Measurements from ENCODE around the gene RCBTB1. TPM values are rescaled to one million over a fixed set of nuclear protein-coding genes. Genes with fewer than 3 reads are reported as not detected.
"Not testable (repeated sequence)": the region's sequence is repeated elsewhere in the genome, so short reads cannot be mapped to it uniquely, and the experiment has no call there.

RCBTB1 gene
- total RNA-seq, 1 experiment from 2014 or later = 17.6 TPM

GRCh38 chr13:49608651-49609331 lies 23.4 kb upstream of the RCBTB1 start:
- in situ Hi-C loops (cut with HindIII; ENCODE audit: low pct_unique_long_range_greater_than_20kb, low sequenced_read_pairs) = no loop called here
- DNase-seq (ENCODE audit: low read depth, low spot score) = no peak

DNA sequence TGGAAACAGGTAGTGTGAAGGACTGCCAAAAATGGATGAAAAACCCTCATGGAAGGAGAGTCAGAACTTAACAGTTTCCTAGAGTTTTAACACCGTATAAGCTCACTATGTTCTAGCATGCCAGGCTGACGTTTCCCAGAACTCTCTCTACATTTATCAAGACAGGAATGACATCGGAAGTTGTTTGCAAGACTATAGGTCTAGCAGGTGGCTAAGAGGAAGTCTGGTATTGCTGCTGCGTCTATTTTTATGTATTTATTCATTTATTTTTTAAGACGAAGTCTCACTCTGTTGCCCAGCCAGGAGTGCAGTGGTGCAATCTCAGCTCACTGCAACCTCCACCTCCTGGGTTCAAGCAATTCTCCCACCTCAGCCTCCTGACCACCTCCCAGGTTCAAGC lies 22.4 kb upstream of the RCBTB1 start:
- DNase-seq (ENCODE audit: low read depth, low spot score) = no peak
- in situ Hi-C loops (cut with HindIII; ENCODE audit: low pct_unique_long_range_greater_than_20kb, low sequenced_read_pairs) = no loop called here

- in situ Hi-C loops (cut with HindIII; ENCODE audit: low pct_unique_long_range_greater_than_20kb, low sequenced_read_pairs) = no loop called here
- DNase-seq (ENCODE audit: low read depth, low spot score) = peak; percentile 93
Measured at GRCh38 chr13:49606747-49607648, 21.6 kb upstream of the RCBTB1 start.

DNA sequence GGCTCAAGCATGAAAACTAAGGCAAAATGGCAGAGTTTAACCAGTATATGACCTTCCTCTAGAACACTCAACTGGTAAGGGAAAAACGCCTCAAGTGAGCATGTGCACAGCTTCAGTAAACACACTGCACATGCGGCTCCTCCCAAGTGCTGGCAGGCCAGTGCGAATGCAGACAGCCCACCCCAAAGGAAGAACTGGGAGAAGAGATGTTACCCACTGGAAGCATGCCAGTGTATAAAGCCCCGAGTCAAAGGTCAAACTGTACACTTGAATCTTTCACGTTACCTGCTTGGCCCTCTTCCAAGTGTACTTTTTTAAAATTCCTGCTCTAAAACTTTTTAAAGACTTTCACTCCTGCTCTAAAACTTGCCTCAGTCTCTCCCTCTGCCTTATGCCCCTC lies 19.2 kb upstream of the RCBTB1 start:
- in situ Hi-C loops (cut with HindIII; ENCODE audit: low pct_unique_long_range_greater_than_20kb, low sequenced_read_pairs) = no loop called here
- DNase-seq (ENCODE audit: low read depth, low spot score) = peak; percentile 54

GRCh38 chr13:49602615-49603014 lies 17.3 kb upstream of the RCBTB1 start:
- in situ Hi-C loops (cut with HindIII; ENCODE audit: low pct_unique_long_range_greater_than_20kb, low sequenced_read_pairs) = not testable (repeated sequence)

GRCh38 chr13:49602005-49602404 lies 16.6 kb upstream of the RCBTB1 start:
- no peak for DNase-seq (ENCODE audit: low read depth, low spot score)
- in situ Hi-C loops (cut with HindIII; ENCODE audit: low pct_unique_long_range_greater_than_20kb, low sequenced_read_pairs) = no loop called here

More at GRCh38 chr13:49602615-49603014, 17.3 kb upstream of the RCBTB1 start:
- not testable (repeated sequence) for DNase-seq (ENCODE audit: low read depth, low spot score)

- no peak for DNase-seq (ENCODE audit: low read depth, low spot score)
- in situ Hi-C loops (cut with HindIII; ENCODE audit: low pct_unique_long_range_greater_than_20kb, low sequenced_read_pairs) = no loop called here
Measured at GRCh38 chr13:49597043-49597641, 11.8 kb upstream of the RCBTB1 start.

DNA sequence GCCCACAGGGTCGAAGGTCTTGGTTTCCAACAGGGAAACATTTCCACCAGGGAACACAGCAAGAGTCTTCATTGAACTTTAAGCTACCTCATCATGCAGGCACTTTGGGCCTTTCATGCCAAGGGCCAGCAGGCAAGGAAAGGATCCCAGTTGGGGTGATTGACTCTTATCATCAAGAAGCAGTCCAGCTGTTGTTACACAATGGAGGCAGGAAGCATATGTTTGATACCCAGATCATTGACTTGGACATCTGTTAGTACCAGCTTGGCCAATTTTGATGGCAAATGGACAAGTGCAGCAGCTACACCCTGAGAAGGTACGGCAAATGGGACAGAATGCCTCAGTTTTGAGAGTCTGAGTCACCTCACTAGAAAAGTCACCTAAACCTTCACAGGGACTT lies 10.9 kb upstream of the RCBTB1 start:
- no peak for DNase-seq (ENCODE audit: low read depth, low spot score)
- in situ Hi-C loops (cut with HindIII; ENCODE audit: low pct_unique_long_range_greater_than_20kb, low sequenced_read_pairs) = no loop called here

- in situ Hi-C loops (cut with HindIII; ENCODE audit: low pct_unique_long_range_greater_than_20kb, low sequenced_read_pairs) = no loop called here
- DNase-seq (ENCODE audit: low read depth, low spot score) = peak; percentile 14
Measured at GRCh38 chr13:49594576-49594975, 9.2 kb upstream of the RCBTB1 start.

- in situ Hi-C loops (cut with HindIII; ENCODE audit: low pct_unique_long_range_greater_than_20kb, low sequenced_read_pairs); DNase-seq (ENCODE audit: low read depth, low spot score): not testable (repeated sequence)
Measured at GRCh38 chr13:49593876-49594275, 8.5 kb upstream of the RCBTB1 start.

GRCh38 chr13:49590714-49591113 lies 5.4 kb upstream of the RCBTB1 start:
- DNase-seq (ENCODE audit: low read depth, low spot score); in situ Hi-C loops (cut with HindIII; ENCODE audit: low pct_unique_long_range_greater_than_20kb, low sequenced_read_pairs): not testable (repeated sequence)

GRCh38 chr13:49587311-49587847 lies 2.0 kb upstream of the RCBTB1 start:
- in situ Hi-C loops (cut with HindIII; ENCODE audit: low pct_unique_long_range_greater_than_20kb, low sequenced_read_pairs) = no loop called here
- DNase-seq (ENCODE audit: low read depth, low spot score) = no peak

- in situ Hi-C loops (cut with HindIII; ENCODE audit: low pct_unique_long_range_greater_than_20kb, low sequenced_read_pairs) = no loop called here
- DNase-seq (ENCODE audit: low read depth, low spot score) = no peak
Measured at GRCh38 chr13:49586717-49587116, 1.4 kb upstream of the RCBTB1 start.

- in situ Hi-C loops (cut with HindIII; ENCODE audit: low pct_unique_long_range_greater_than_20kb, low sequenced_read_pairs) = no loop called here
- peak; percentile 13 for DNase-seq (ENCODE audit: low read depth, low spot score)
Measured at GRCh38 chr13:49584771-49585182, 581 bp downstream of the RCBTB1 start.

- in situ Hi-C loops (cut with HindIII; ENCODE audit: low pct_unique_long_range_greater_than_20kb, low sequenced_read_pairs) = no loop called here
Measured at GRCh38 chr13:49580980-49581680, 4.2 kb downstream of the RCBTB1 start.

DNA sequence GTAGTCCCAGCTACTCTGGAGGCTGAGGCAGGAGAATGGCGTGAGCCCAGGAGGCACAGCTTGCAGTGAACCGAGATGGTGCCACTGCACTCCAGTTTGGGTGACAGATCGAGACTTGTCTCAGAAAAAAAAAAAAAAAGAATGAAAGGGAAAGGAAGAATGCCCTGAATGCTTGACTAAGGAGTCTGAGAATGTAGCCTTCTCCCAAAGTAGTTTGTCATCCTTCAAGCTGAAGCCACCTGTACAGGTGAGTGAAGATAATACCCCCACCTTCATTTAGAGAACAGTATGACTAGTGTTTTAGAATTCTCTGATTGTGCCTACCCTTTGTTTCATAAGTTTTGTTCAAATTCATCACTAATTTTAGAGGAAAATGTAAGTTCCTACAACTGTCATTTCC lies 5.9 kb downstream of the RCBTB1 start:
- in situ Hi-C loops (cut with HindIII; ENCODE audit: low pct_unique_long_range_greater_than_20kb, low sequenced_read_pairs) = no loop called here

More at GRCh38 chr13:49580980-49581680, 4.2 kb downstream of the RCBTB1 start:
- peak; percentile 21 for DNase-seq (ENCODE audit: low read depth, low spot score)

More for the DNA sequence above, 5.9 kb downstream of the RCBTB1 start:
- DNase-seq (ENCODE audit: low read depth, low spot score) = no peak
